GM12892 (cell line): ENCODE measurements around the gene ECHS1.

ENCODE experiments used
- POLR2A ChIP-seq: IDR thresholded peaks from 2 replicates; pipeline ENCODE4 v1.6.1; 2011; ENCODE audit warnings: low read depth, low read length, control low read depth
- POLR2AphosphoS5 ChIP-seq: IDR thresholded peaks from 2 replicates; pipeline ENCODE4 v1.6.1; 2011; ENCODE audit warnings: low read depth, low read length, control low read depth
- TAF1 ChIP-seq: IDR thresholded peaks from 2 replicates; pipeline ENCODE4 v1.6.1; 2011; ENCODE audit warnings: low read depth, mild to moderate bottlenecking, control low read depth, low read length, borderline replicate concordance

DNA sequence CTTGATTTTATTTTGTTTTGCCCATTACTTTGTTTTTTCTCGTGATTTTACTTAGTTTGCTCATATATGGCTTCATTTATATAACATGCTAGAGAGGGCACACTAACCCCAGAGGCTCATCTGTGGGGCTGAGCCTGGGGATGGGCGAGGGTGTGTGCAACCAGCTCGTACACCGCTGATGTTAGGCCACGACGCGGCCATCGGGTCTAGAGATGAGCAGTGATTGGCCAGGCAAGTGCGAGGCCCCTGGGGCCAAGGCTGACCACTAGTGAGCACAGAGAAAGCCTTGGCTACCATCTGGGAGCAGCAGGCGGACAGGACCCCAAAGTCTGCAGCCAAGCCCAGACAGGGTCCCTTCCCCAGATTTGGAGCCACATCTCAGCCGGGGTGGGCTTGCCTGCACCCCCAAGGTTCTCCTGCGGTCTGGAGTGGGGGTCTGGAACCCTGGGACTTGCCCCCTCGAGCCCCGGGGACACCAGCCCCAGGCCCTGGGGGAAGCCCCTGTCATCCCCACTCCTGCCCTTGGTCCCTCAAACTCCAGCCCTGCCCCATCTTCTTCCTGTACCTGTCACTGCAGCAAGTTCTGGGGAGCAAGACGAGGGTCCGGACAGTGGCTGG lies 19.1 kb downstream of the ECHS1 start:
- TF ChIP-seq TAF1: no peak
- no peak for TF ChIP-seq POLR2AphosphoS5
- no peak for TF ChIP-seq POLR2A
